Mucosa of rectum (tissue), 2 donors: ENCODE data around the gene TP53I11.

Experiments
- H3K27ac ChIP-seq, 2 donors: one replicate each; pipeline ENCODE4 v1.7.0; 2013; ENCODE audit warnings: inconsistent platforms in 2 of 2, low read depth in 2 of 2, low read length in 2 of 2
- H3K27me3 ChIP-seq, 2 donors: one replicate each; pipeline ENCODE4 v1.7.0; 2013; ENCODE audit warnings: low read length in 2 of 2; ENCODE audit not compliant: control insufficient read depth in 2 of 2, insufficient read depth in 2 of 2
- H3K36me3 ChIP-seq, 2 donors: one replicate each; pipeline ENCODE4 v1.7.0; 2013; ENCODE audit warnings: low read length in 2 of 2; ENCODE audit not compliant: control insufficient read depth in 2 of 2, insufficient read depth in 2 of 2
- H3K4me1 ChIP-seq, 2 donors: one replicate each; pipeline ENCODE4 v1.7.0; 2013; ENCODE audit warnings: low read length in 2 of 2, mild to moderate bottlenecking in 1 of 2; ENCODE audit not compliant: control insufficient read depth in 2 of 2, insufficient read depth in 2 of 2
- H3K4me3 ChIP-seq, 2 donors: one replicate each; pipeline ENCODE4 v1.7.0; 2013; ENCODE audit warnings: low read length in 2 of 2
- H3K9ac ChIP-seq, 2 donors: one replicate each; pipeline ENCODE4 v1.7.0; 2013; ENCODE audit warnings: low read length in 2 of 2, low read depth in 1 of 2, mild to moderate bottlenecking in 1 of 2
- H3K9me3 ChIP-seq, 2 donors: one replicate each; pipeline ENCODE4 v1.7.0; 2013; ENCODE audit warnings: low read length in 2 of 2; ENCODE audit not compliant: control insufficient read depth in 2 of 2
- donor health status: healthy.
- donor health status: Normal muscosa, but diverticular disease.

The TP53I11 gene

DNA sequence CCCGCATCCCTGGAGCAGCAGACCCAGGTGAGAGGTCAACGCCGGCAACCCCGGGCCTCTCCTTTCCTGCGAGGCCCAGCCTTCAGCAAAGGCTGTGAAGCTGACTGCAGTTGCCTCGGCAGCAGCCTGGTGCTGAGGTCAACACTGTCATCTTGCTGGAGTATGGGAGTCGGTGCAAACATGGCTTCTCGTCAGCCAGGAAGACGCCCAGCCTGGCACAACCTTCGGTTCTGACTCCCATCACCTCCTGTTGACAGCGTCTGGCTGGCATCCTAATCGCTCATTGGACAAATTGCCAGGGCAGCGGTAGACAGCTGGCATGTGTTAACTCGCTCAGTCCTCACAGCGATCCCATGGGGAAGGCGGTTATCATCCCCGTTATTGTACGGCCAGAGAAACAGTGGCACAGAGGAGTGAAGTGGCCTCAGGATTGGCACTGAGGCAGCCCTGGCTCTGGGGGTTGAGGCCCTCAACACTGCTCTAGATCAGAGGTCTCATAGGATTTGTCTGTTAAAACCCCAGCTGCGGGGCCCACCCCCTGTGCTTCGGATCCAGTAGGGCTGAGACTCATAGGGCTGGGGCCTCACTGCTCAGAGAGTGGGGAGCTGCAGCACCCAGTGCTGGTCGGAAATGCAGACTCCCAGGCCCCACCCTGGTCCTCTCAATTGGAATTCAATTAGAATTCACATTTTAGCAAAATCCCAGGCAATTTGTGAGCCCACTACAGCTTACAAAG is 39.3 kb upstream of the TP53I11 start:
- no peak overlapping the region for H3K9ac ChIP-seq
- no peaks in the 10 kb centered on the region for H3K36me3 ChIP-seq
- no peak overlapping the region for H3K4me3 ChIP-seq
- H3K27me3 ChIP-seq, result no peaks in the 10 kb centered on the region
- no peaks in the 10 kb centered on the region for H3K4me1 ChIP-seq
- no peaks in the 10 kb centered on the region for H3K9me3 ChIP-seq
- no peak overlapping the region for H3K27ac ChIP-seq

DNA sequence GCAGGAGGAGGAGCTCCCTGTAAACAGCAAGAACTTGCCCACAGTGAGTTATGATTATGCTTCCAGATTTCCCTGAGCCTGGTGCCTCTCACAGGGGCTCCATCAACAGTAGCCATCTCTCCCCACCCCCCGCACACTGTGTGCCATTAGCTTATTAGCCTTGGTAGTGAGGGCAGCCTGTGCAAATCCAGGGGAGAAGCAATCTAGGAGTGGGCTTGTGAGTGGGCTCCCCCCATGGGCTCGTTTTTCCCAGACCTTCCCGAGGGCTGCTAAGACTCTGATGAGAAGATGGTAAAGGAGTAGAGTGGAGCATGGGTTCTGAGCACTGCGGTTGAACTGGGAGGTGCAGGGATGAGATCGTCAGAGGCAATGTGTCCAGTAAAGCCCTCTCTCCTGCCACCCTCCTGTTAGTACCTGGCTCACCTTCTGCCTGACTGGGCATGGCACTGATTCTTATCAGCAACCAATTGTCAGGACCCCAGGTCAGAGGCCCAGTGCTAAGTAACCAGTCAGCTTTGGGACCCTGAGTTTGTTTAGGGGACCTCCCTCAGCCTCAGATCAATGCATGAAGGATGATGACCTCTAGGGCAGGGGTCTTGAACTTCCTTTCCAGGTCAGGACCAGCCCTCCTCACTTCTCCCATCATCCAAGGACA is 38.4 kb upstream of the TP53I11 start:
- Histone ChIP-seq H3K4me1 (no peaks in the 10 kb centered on the region), H3K36me3 (no peaks in the 10 kb centered on the region), H3K27me3 (no peaks in the 10 kb centered on the region), H3K27ac (no peak overlapping the region), H3K4me3 (no peak overlapping the region), H3K9me3 (no peaks in the 10 kb centered on the region), H3K9ac (no peak overlapping the region)

DNA sequence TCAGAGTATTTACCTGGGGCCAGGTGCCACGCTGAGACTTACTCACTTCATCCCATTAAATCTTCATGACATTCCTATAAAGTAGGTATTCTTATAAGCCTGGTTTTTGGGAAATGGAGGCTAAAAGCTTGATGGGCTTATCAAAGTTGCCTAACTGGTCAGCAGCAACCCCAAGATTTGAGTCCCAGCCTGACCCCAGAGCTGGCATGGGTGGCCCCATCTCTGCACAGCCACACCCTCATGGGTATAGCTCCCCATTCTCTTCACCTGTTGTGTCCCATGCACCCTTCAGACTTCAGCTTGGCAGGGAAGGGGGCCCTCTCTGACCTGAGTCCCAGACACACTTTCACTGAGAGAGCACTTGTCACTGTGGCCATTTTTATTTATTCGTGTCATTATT is 37.4 kb upstream of the TP53I11 start:
- Histone ChIP-seq H3K27ac (no peak overlapping the region), H3K4me1 (no peaks in the 10 kb centered on the region), H3K4me3 (no peak overlapping the region), H3K27me3 (no peaks in the 10 kb centered on the region), H3K9ac (no peak overlapping the region), H3K9me3 (no peaks in the 10 kb centered on the region), H3K36me3 (no peaks in the 10 kb centered on the region)

DNA sequence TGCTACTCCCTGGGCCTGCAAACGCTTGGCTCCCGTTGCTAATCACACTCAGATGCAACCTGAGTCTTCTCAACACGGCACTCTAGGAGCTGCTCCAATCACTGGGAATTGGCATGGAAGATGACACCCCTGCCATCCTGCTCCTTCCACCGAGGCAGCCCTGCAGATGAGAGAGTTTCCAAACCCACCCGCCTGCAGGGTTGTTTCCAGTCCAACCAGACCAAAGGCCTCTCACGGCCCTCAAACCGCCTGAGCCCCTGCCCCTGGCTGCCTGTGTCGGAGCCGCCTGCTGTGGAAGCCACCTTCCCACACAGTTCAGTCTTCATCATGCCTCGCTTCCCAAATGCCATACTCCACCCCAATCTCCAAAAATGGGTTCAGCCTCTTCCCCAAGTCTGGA is 36.8 kb upstream of the TP53I11 start:
- Histone ChIP-seq H3K36me3 (no peaks in the 10 kb centered on the region), H3K27ac (no peak overlapping the region), H3K27me3 (no peaks in the 10 kb centered on the region), H3K4me1 (no peaks in the 10 kb centered on the region), H3K9ac (no peak overlapping the region), H3K4me3 (no peak overlapping the region), H3K9me3 (no peaks in the 10 kb centered on the region)

DNA sequence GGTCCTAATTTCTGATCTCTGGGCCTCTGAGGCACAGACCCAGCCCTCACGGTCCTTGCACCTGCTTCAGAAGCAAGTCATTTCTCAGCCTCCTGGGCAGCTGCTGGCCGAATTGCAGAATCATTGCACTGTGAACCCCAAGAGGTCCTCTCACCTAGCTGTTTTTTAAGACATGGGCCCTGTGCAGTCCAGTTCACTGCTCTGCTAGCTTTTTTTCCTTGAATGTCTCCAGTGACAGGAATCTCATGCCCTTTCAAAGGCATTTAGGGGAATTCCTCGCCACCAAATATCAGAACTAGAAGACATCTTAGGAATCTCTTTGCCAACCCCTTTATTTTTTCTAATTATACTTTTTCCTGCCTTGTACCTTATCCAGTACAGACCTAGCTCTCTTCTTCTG is 35.6 kb upstream of the TP53I11 start:
- no peak overlapping the region for H3K27ac ChIP-seq
- H3K4me1 ChIP-seq, result no peaks in the 10 kb centered on the region
- no peak overlapping the region for H3K4me3 ChIP-seq
- no peak overlapping the region for H3K9ac ChIP-seq
- H3K27me3 ChIP-seq, result no peaks in the 10 kb centered on the region
- H3K36me3 ChIP-seq, result no peaks in the 10 kb centered on the region
- no peaks in the 10 kb centered on the region for H3K9me3 ChIP-seq

DNA sequence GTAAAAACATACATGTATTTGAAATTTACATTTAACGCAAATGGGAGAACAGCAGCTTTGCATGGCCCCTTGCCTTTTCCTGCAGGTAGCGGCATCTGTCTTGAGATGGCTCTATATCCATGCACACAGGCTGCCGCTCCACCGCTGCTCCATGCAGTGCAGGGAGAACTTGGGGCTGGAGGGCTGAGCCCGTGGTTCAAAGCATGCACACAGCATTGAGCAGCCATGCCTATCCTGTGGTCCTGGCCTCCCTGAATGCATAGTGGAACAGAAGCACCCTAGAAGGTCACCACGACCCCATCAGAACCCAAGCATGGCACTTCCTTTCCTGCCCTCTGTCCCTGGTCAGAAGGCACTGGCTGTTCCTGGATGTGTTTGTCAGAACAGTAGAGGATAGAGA is 35.0 kb upstream of the TP53I11 start:
- no peaks in the 10 kb centered on the region for H3K9me3 ChIP-seq
- no peaks in the 10 kb centered on the region for H3K36me3 ChIP-seq
- H3K4me3 ChIP-seq, result no peak overlapping the region
- H3K27me3 ChIP-seq, result no peaks in the 10 kb centered on the region
- no peak overlapping the region for H3K27ac ChIP-seq
- H3K9ac ChIP-seq, result no peak overlapping the region
- H3K4me1 ChIP-seq, result peaks cover 4 to 5% of the 10 kb centered on the region in 2 donors

DNA sequence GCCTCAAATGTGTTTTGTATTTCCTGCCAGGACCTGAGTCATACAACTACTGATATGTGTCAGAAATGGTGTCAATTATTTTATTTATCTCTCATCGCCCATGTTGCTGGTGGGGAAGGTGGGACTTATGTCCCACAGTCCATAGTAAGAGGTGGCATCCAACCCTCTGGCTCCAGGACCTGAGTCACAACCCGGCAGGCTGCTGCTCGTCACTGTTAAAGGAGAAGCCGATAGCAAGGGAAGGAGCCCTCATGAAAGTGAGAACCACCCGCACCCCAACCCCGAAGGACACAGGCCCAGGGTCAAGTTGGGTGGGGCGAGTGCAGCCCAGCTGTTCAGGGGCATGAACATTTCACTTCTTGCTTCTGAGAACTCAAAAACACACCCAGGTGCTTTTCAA is 33.1 kb upstream of the TP53I11 start:
- peaks cover 22 to 25% of the 10 kb centered on the region in 2 donors for H3K4me1 ChIP-seq
- H3K9ac ChIP-seq, result no peak overlapping the region
- no peak overlapping the region for H3K4me3 ChIP-seq
- no peaks in the 10 kb centered on the region for H3K9me3 ChIP-seq
- no peaks in the 10 kb centered on the region for H3K36me3 ChIP-seq
- no peaks in the 10 kb centered on the region for H3K27me3 ChIP-seq
- no peak overlapping the region for H3K27ac ChIP-seq

DNA sequence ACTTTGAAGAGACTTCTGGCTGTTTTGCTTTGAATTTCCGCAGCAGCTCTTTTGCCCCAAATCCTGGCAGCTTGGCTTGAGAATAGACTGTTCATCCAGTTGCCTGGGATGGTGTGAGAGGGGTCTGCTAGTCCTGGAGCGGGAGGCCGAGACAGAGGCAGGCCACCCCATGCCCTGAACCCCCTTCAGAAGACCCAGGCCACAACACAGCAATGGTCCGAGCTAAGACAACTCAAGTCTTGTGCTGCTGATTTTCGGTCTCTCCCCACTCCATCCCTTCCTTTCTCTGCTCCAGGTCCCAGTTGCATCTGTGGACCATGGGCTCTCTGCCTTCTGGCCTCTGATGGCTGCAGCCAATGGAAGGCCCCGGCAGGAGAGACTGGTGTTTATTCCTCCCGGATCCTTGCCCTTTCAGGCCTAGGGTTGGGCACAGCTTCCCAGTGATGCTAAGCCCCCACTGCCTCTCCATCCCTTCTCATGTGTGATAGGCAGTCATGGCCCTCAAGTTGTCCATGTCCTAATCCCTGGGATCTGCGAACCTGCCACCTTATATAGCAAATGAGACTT is 31.9 kb upstream of the TP53I11 start:
- H3K9me3 ChIP-seq, result no peaks in the 10 kb centered on the region
- H3K4me3 ChIP-seq, result no peak overlapping the region
- H3K9ac ChIP-seq, result no peak overlapping the region
- no peak overlapping the region for H3K27ac ChIP-seq
- H3K4me1 ChIP-seq, result peaks cover 34 to 36% of the 10 kb centered on the region in 2 donors
- no peaks in the 10 kb centered on the region for H3K36me3 ChIP-seq
- H3K27me3 ChIP-seq, result no peaks in the 10 kb centered on the region

DNA sequence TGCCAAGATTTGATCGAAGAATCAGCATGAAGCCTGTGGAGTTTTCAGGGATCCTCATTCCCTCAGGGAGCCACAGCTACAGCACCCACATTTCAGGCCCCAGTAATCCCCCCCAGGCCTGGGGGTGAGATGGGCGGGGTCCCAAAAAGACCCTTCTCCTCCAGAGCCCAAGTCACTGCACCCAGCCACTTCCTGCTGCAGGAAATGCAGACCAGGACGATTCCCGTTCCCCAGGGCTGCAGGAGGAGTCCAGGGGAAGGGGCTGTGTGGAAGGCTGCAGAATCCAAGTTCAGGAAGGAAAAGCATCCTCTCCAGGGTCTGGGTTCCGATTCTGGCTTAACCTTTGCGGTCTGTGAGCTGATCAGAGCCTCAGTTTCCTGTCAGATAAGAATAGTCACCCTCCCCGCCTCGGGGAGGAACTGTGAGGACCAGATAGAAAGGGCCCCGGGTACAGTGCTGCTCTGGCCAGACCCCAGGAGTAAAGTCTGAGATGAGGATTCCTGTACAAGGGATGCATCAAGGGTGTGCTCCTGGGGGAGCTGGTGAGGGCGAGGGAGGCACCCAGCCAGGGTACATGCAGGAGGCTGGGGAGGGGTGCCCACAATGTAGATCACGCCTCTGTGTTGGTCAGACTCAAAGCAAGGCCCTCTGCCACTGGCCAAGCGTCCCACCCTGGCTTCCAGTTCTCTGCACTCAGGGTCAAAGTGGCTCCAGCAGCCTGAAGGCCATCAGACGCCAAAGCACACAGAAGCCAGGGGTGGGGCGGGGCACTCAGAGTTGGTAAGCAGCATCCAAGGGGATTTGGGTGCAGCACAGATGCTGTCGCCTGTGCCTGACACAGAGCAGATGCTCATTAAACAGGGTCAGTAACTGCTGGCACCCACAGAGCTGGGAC is 30.1 kb upstream of the TP53I11 start:
- peak overlapping the region; percentile 93 to 95 for H3K27ac ChIP-seq
- H3K27me3 ChIP-seq, result no peaks in the 10 kb centered on the region
- peak overlapping the region; percentile 47 to 64 for H3K9ac ChIP-seq
- H3K4me1 ChIP-seq, result peaks cover 49 to 50% of the 10 kb centered on the region in 2 donors
- no peaks in the 10 kb centered on the region for H3K36me3 ChIP-seq
- peak overlapping the region in 1 of 2 donors; percentile 10 for H3K4me3 ChIP-seq
- H3K9me3 ChIP-seq, result no peaks in the 10 kb centered on the region
